Measurements from ENCODE around the gene PRICKLE4. TPM values are rescaled to one million over a fixed set of nuclear protein-coding genes. Genes with fewer than 3 reads are reported as not detected.

The PRICKLE4 gene
- total RNA-seq, 3 donors from 2014 or later (not counting 1 experiment from before 2014, with no cell fraction given), result not detected

GRCh38 chr6:41756354-41756753 is 24.2 kb upstream of the PRICKLE4 start:
- Mint-ChIP-seq H3K27me3 (ENCODE audit: low read depth in 2 of 2) (peaks cover 0 to 4% of the 10 kb centered on the region in 2 donors), H3K9me3 (no peaks in the 10 kb centered on the region), H3K4me1 (no peaks in the 10 kb centered on the region), H3K27ac (no peak overlapping the region), H3K4me3 (no peak overlapping the region), H3K36me3 (no peaks in the 10 kb centered on the region)
- no peak for TF ChIP-seq CTCF (IDR thresholded peaks at IDR 0.05)
- Histone ChIP-seq H3K4me1 (ENCODE audit: control insufficient read depth, insufficient read depth, low read length) (no peaks in the 10 kb centered on the region), H3K27me3 (ENCODE audit: control insufficient read depth, insufficient read depth, low read length) (no peaks in the 10 kb centered on the region), H3K27ac (ENCODE audit: low read length) (no peak overlapping the region), H3K36me3 (ENCODE audit: control insufficient read depth, insufficient read depth, low read length) (no peaks in the 10 kb centered on the region), H3K9me3 (ENCODE audit: control insufficient read depth, insufficient read depth, low read length) (no peaks in the 10 kb centered on the region), H3K4me3 (ENCODE audit: low read length) (no peak overlapping the region)
- ATAC-seq (no peak), DNase-seq (no peak)
- 43% methylated on average over 13 of the region's 13 CpGs for WGBS (ENCODE audit: insufficient coverage)
- intact Hi-C loops (cut with micrococcal nuclease), result no loop called here

DNA sequence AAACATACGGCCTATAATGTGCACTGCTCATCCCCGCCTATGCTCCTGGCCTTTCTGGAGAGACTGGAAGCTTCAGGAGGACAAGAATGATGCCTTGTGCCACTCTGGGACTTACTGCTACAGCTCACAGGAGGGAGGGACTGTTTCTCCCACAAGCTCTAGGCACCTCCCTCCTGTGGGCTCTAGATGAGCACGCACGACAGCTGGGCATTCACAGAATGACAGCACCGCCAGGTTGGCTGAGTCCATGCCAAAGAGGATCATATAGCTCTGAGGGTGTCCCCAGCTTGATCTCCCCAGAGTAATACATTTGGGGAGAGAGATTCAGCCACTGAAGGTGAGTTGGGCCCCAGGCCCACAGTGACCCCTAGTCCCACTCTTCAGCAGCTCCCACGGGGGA is 23.3 kb upstream of the PRICKLE4 start:
- Mint-ChIP-seq H3K27me3 (ENCODE audit: low read depth in 2 of 2) (peaks cover 0 to 4% of the 10 kb centered on the region in 2 donors), H3K36me3 (no peaks in the 10 kb centered on the region), H3K9me3 (no peaks in the 10 kb centered on the region), H3K4me1 (no peaks in the 10 kb centered on the region), H3K4me3 (no peak overlapping the region), H3K27ac (no peak overlapping the region)
- intact Hi-C loops (cut with micrococcal nuclease), result no loop called here
- 94% methylated on average over 6 of the region's 6 CpGs for WGBS (ENCODE audit: insufficient coverage)
- DNase-seq (no peak), ATAC-seq (no peak)
- H3K4me1 ChIP-seq (ENCODE audit: control insufficient read depth, insufficient read depth, low read length), result no peaks in the 10 kb centered on the region
- H3K9me3 ChIP-seq (ENCODE audit: control insufficient read depth, insufficient read depth, low read length), result no peaks in the 10 kb centered on the region
- H3K36me3 ChIP-seq (ENCODE audit: control insufficient read depth, insufficient read depth, low read length), result no peaks in the 10 kb centered on the region
- no peaks in the 10 kb centered on the region for H3K27me3 ChIP-seq (ENCODE audit: control insufficient read depth, insufficient read depth, low read length)
- no peak for TF ChIP-seq CTCF (IDR thresholded peaks at IDR 0.05)
- no peak overlapping the region for H3K4me3 ChIP-seq (ENCODE audit: low read length)
- no peak overlapping the region for H3K27ac ChIP-seq (ENCODE audit: low read length)

- H3K36me3 Mint-ChIP-seq, result no peaks in the 10 kb centered on the region
- no peaks in the 10 kb centered on the region for H3K9me3 ChIP-seq (ENCODE audit: control insufficient read depth, insufficient read depth, low read length)
- H3K27me3 Mint-ChIP-seq (ENCODE audit: low read depth in 2 of 2), result peaks cover 0 to 4% of the 10 kb centered on the region in 2 donors
- no peaks in the 10 kb centered on the region for H3K9me3 Mint-ChIP-seq
- H3K4me1 Mint-ChIP-seq, result no peaks in the 10 kb centered on the region
- TF ChIP-seq CTCF (IDR thresholded peaks at IDR 0.05), result no peak
- no peak for DNase-seq
- H3K27ac Mint-ChIP-seq, result no peak overlapping the region
- no peaks in the 10 kb centered on the region for H3K36me3 ChIP-seq (ENCODE audit: control insufficient read depth, insufficient read depth, low read length)
- no peaks in the 10 kb centered on the region for H3K27me3 ChIP-seq (ENCODE audit: control insufficient read depth, insufficient read depth, low read length)
- H3K4me1 ChIP-seq (ENCODE audit: control insufficient read depth, insufficient read depth, low read length), result no peaks in the 10 kb centered on the region
- intact Hi-C loops (cut with micrococcal nuclease), result no loop called here
- no peak overlapping the region for H3K27ac ChIP-seq (ENCODE audit: low read length)
- no peak overlapping the region for H3K4me3 Mint-ChIP-seq
- H3K4me3 ChIP-seq (ENCODE audit: low read length), result no peak overlapping the region
- no peak for ATAC-seq
- WGBS (ENCODE audit: insufficient coverage), result 90% methylated on average over 8 of the region's 8 CpGs
These were observed 22.5 kb upstream of the PRICKLE4 start for GRCh38 chr6:41757931-41758640.

DNA sequence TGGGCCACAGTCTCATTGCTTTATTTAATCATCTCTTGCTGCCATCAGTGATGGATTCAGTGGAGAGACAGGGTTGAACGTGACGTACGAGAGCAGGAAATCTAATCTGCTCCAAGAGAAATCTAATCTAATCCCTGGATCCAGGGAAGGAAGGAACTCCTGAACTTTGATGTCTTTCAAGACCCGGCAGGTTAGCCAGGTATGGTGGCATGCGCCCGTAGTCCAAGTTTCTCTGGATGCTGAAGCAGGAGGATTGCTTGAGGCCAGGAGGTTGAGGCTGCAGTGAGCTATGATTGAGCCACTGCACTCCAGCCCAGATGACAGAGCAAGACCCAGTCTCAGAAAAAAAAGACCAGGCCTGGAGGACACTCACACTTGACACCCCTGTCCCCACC is 21.9 kb upstream of the PRICKLE4 start:
- H3K9me3 ChIP-seq (ENCODE audit: control insufficient read depth, insufficient read depth, low read length), result no peaks in the 10 kb centered on the region
- H3K4me1 ChIP-seq (ENCODE audit: control insufficient read depth, insufficient read depth, low read length), result no peaks in the 10 kb centered on the region
- Mint-ChIP-seq H3K9me3 (no peaks in the 10 kb centered on the region), H3K4me1 (no peaks in the 10 kb centered on the region), H3K27ac (no peak overlapping the region), H3K4me3 (no peak overlapping the region), H3K27me3 (ENCODE audit: low read depth in 2 of 2) (peaks cover 0 to 4% of the 10 kb centered on the region in 2 donors), H3K36me3 (no peaks in the 10 kb centered on the region)
- WGBS (ENCODE audit: insufficient coverage), result 97% methylated on average over 6 of the region's 6 CpGs
- no peak overlapping the region for H3K4me3 ChIP-seq (ENCODE audit: low read length)
- no peak overlapping the region for H3K27ac ChIP-seq (ENCODE audit: low read length)
- intact Hi-C loops (cut with micrococcal nuclease), result no loop called here
- no peaks in the 10 kb centered on the region for H3K27me3 ChIP-seq (ENCODE audit: control insufficient read depth, insufficient read depth, low read length)
- H3K36me3 ChIP-seq (ENCODE audit: control insufficient read depth, insufficient read depth, low read length), result no peaks in the 10 kb centered on the region
- DNase-seq, result no peak
- no peak for TF ChIP-seq CTCF (IDR thresholded peaks at IDR 0.05)
- no peak for ATAC-seq

Measured in natural killer cell (primary cell).